ENCODE data around the gene PDE4B. TPM values are rescaled to one million over a fixed set of nuclear protein-coding genes. Genes with fewer than 3 reads are reported as not detected.

PDE4B gene
- total and polyA plus RNA-seq, 9 of the 15 experiments (the other 6 are each of a cell fraction or from before 2014, with no cell fraction given): 0.09 TPM; not detected in 8

GRCh38 chr1:66231681-66232463 lies 439.2 kb downstream of the PDE4B start:
- ChIA-PET CTCF (ENCODE audit: low intra/inter-chr PET ratio) (no interaction called here), POLR2A (no interaction called here)
- ATAC-seq (no peak), FAIRE-seq (no peak), DNase-seq (ENCODE audit: extremely low read depth in 1 of 4, low spot score in 3 of 4) (no peak)
- H3K9ac ChIP-seq (ENCODE audit: insufficient read depth in 1 of 2, low read depth in 2 of 2, low read length in 2 of 2): no peak overlapping the region
- H3K9me1 ChIP-seq (ENCODE audit: control insufficient read depth, insufficient read depth, low read length): no peaks in the 10 kb centered on the region
- no peaks in the 10 kb centered on the region for H3K79me2 ChIP-seq (ENCODE audit: control insufficient read depth, insufficient read depth, low read length)
- in situ Hi-C loops (cut with MboI) (loop anchor here (25.0 kb wide), 2 partner anchors 520 to 1170 kb away; no protein-coding TSS in a partner anchor), intact Hi-C loops (cut with micrococcal nuclease) (no loop called here)
- no peak overlapping the region for H3K4me2 ChIP-seq (ENCODE audit: insufficient read depth, low read length)
- no peak overlapping the region for H3K27ac ChIP-seq (ENCODE audit: extremely low read depth, low read depth, low read length)
- TF ChIP-seq POU5F1 (IDR thresholded peaks at IDR 0.05; ENCODE audit: borderline replicate concordance, low read depth, low read length, partially characterized antibody): no peak
- no peak for TF ChIP-seq ZC3H4 (CRISPR knock-in tag; IDR thresholded peaks at IDR 0.05; ENCODE audit: borderline replicate concordance)
- TF ChIP-seq POLR3A (IDR thresholded peaks at IDR 0.05; ENCODE audit: borderline replicate concordance, extremely low read depth, insufficient read depth, insufficient read length): no peak
- no peak for TF ChIP-seq HNRNPUL1 (IDR thresholded peaks at IDR 0.05; ENCODE audit: low read length)
- no peak for TF ChIP-seq IRF9 (tag; IDR thresholded peaks at IDR 0.05)
- TF ChIP-seq SMAD4 (CRISPR knock-in tag; conservative IDR thresholded peaks at IDR 0.05): no peak
- TF ChIP-seq YBX1 (IDR thresholded peaks at IDR 0.05): no peak
- TF ChIP-seq SRSF7 (optimal IDR thresholded peaks at IDR 0.05; ENCODE audit: low read depth, low read length): no peak
- no peak for TF ChIP-seq ZNF668 (CRISPR knock-in tag; IDR thresholded peaks at IDR 0.05)
- TF ChIP-seq XRCC4 (IDR thresholded peaks at IDR 0.05; ENCODE audit: extremely low read depth, insufficient read depth, insufficient read length): no peak
- TF ChIP-seq WHSC1 (IDR thresholded peaks at IDR 0.05; ENCODE audit: low read length): no peak
- TF ChIP-seq NR1H2 (CRISPR knock-in tag; IDR thresholded peaks at IDR 0.05): no peak
- no peak for TF ChIP-seq ATF1 (CRISPR knock-in tag; IDR thresholded peaks at IDR 0.05)
- TF ChIP-seq ATF1 (tag; IDR thresholded peaks at IDR 0.05): no peak
- TF ChIP-seq BMI1 (IDR thresholded peaks at IDR 0.05; ENCODE audit: low read length): no peak
- WGBS (ENCODE audit: insufficient coverage, low coverage, missing lambda C conversion rate): under 1% methylated on average over 5 of the region's 5 CpGs
- no peaks in the 10 kb centered on the region for H3K9me3 ChIP-seq (replicated peaks; ENCODE audit: control insufficient read depth, insufficient read depth, low read depth, low read length)
- no peak overlapping the region for H3K4me3 ChIP-seq
- H3K36me3 ChIP-seq (ENCODE audit: control insufficient read depth, insufficient read depth, low read length): no peaks in the 10 kb centered on the region
- no peaks in the 10 kb centered on the region for H4K20me1 ChIP-seq (replicated peaks; ENCODE audit: control insufficient read depth, insufficient read depth, low read length)
- no peak overlapping the region for H2AFZ ChIP-seq (ENCODE audit: low read depth, low read length)
- H3K27me3 ChIP-seq (ENCODE audit: control insufficient read depth in 2 of 2, insufficient read depth in 2 of 2, low read length in 2 of 2): no peaks in the 10 kb centered on the region; a peak in 1 of 5 replicates
- BruUV-seq (replicated peaks): no TSS peak
- H3K4me1 ChIP-seq (replicated peaks in 1 of 2; ENCODE audit: control insufficient read depth in 2 of 2, insufficient read depth in 2 of 2, low read length in 2 of 2): no peaks in the 10 kb centered on the region
